Stimulated activated CD8-positive, alpha-beta memory T cell treated with anti-CD3 and anti-CD28 coated beads, Interleukin-2, amount 100 ng/mL, for 48 hours (primary cell): ENCODE measurements around the gene AFG1L.

ENCODE experiments used
- DNase-seq, 2 donors: peaks; one replicate each; pipeline ENCODE4 v3.0.0-alpha.2; 2020; ENCODE audit warnings: low read depth in 2 of 2

The AFG1L gene

DNA sequence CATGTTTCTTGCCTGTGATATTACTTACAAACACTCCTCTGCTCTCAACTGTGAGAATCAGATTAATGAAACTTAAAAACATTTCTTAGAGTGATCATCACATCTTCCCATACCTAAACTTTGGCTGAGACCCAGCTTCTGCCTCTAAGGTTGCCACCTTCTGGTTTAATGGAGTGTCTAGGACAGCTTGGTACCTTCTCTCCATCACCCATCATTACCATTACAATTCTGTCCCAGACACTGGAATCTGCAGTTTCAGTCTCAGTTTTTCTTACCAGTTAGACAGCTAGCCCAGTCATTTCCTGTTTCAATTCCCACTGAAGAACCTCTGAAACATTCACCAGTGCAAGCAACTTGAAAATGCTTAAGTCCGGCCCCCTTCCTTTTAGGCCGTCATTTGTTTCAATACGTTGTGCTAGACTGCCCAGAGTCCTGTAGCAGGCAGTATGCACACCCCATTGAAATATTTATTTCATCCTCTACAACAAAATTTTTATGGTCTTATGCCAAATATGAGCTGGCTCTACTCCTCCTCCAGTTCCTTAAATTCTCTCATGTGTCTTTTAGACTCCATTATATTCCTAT is 158.8 kb downstream of the AFG1L start:
- no peak for DNase-seq

DNA sequence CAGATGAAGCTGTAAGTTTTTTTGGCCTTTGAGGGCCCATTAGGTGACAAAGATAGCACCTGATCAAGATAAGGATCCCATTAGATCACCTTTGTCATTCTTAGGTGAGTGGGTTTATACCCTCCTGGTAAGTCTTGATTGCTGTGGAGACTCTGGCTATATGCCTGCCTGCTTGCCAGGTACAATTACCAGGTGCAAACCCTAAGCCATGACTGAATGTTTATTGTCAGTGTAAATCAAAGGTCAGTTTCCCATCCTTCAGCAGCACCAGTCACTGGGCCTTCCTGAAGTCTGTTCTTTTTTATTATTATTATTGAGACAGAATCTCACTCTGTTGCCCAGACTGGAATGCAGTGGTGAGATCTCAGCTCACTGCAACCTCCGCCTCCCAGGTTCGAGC is 159.5 kb downstream of the AFG1L start:
- DNase-seq, result no peak

DNA sequence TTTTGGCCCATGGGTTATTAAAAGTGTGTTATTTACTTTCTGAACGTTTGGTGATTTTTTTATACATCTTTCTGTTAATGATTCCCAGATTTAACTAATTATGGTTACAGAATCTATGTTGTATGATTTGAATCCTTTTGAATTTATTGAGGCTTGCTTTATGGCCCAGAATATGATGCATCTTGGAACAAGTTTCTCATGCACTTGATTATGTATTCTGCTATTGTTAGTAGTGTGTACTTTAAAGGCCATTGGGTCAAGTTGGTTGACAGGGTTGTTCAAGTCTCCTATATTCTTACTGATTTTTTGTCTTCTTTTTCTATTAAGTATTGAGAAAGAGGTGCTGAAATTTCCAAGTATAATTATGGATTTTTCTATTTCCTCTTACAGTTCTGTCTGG is 160.8 kb downstream of the AFG1L start:
- no peak for DNase-seq

DNA sequence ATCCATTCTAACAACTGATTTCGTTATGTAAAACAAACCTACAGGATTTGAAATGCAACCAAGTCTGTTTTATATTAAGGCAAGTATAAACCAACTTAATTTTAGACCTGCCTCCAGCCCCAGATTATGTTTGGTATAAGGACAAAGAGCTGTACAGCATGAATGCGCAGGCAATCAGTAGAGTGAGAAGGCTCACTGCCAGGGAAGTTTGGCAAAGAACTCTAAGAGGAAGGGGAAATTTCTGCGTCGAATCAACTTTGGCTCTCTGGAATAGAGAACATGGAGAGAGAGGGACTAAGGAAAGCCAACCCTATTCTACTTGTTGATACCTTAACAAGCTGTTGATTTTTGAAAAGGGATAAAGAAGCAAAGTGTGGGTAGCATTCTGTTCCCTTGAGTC is 168.9 kb downstream of the AFG1L start:
- no peak for DNase-seq

DNA sequence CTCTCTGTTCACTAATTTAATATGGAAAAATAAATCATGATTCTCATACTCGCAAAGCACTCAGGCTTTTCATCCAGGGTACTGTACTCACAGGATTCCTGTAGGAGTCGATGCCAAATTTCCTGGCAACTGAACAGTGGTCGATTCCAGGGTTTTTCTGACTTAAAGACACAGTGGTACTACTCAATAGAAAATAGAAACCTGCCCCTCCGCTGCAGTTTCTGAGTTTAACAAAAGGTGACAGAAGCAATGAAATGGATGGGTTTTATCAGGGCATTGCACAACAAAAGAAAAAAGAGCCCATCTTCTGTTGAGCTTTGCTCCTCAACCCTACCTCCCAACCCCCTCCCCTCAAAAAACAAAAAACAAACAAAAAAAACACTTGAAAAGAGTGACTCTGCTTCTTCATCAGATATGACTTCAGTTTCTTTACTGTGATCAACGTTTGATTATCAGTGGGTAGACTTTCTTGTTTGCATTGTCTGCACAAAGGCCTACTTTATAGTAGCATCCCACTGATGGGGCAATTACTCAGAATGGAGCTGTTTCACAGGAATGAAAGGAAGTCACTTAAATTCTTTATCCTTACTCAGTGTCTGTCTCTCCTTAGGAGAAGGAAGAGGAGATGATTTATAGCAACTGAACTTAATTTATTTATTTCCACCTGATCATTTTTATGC is 169.7 kb downstream of the AFG1L start:
- no peak for DNase-seq

DNA sequence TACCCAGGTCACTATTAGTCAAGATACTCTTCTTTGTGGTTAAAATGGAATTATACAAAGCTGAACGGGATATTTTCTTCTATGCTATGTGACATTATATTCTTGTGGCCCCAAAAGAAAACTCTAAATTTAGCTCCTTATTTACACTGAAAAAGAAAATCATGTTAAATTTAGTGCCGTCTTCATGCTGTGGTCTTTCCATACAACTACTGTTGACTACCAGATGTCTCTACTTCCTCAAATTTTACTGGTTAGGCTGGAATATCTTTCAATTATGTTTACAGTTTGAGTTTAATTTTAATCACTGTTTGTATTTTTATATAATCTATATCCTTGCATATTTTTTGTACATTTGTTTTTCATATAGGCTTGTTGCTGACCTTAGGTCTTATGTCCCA is 170.2 kb downstream of the AFG1L start:
- no peak for DNase-seq

DNA sequence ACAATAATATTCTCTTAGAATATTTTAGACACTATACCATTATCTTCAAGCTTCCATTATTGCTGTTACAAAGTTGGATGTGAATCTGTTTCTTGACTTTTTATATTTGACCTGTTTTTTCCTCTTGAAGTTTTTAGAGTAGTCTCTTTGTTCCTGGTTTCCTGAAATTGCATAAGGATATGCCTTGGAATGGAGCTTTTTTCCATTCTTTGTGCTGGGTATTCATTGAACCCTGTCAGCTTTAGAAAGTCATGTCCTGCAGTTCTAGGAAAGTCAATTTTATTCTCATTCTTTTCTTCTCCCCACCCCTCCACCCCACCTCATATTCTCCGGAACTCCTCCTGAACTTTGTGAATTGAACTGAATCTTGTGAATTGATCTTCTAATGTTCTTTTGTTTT is 173.5 kb downstream of the AFG1L start:
- DNase-seq, result no peak

DNA sequence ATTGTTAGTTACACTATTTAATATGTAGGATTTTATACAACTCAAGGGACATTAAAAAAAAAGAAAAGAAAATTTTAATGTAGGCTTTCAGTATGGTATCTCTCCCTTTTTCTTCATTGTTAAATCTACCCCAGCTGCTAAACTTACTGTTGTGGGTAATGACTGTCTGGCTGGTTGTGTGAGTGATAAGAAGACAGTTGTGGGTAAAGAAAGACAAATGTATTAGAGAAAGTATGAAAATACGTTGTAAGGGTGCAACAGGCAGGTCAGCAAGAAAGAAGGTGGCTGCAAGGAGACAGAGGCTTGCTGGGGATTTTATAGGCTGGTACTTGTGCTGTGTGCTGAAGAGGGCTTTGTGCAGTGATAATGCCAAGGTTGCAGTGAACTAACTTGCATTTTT is 174.5 kb downstream of the AFG1L start:
- no peak for DNase-seq

DNA sequence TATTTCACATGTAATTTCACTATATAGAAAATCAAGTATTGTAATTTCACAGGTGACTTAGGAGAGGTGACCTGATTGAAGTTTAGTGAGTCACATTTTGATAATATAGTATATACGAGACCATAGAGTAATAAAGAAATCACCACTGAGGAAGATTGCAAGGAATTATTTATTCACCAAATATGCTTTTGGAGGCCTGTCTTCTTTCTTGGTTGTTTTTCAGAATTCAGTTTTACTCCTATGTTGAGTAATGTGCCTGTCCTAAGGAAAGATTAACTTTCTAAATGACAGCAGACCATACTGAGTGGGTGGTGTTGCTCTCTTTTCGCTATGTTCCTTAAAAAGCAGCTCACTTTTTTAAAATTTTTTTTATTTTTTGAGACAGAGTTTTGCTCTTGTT is 178.3 kb downstream of the AFG1L start:
- DNase-seq, result no peak

DNA sequence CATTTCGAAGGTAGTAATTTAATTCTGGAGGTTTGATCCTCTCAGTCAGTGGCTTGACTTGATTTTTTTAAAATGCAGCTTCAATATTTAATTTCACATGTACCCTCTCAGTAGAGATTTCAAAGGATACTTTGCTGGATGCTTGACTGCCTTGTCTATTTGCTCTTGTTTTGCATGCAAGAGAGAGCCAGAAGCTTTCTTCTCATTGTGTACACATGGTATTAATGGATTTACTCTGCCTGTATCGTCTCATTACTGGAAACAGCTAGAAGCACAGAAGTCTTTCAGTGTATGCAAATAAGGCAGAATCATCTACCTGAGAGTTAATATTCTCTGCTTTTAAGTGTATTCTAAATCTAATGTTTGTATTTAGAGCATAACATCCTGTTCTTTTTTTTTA is 181.5 kb downstream of the AFG1L start:
- no peak for DNase-seq

DNA sequence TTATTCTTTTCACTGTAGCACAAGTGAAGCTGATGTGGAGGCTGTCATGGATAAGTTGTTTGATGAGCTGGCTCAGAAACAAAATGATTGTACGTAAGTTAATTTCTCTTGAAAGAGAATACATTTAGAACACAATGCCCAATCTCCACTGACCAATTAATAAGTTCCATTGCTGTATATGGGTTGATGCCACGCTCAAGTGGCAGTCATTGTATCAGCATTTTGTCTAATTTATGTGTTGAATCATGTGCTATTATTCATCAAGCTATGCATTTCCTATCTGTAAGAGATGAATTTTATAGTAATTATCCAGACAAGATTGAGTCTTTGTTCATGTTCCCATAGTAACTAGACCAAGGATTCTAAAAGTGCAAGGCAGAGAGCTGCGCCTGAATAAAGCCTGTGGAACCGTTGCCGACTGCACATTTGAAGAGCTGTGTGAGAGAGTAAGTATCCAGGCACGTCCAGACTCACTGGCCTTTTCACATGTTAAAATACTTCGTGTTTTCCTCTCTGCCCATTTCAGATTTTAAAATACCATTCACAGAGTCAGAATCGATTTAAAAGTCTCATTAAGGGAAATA is 182.1 kb downstream of the AFG1L start:
- no peak for DNase-seq

DNA sequence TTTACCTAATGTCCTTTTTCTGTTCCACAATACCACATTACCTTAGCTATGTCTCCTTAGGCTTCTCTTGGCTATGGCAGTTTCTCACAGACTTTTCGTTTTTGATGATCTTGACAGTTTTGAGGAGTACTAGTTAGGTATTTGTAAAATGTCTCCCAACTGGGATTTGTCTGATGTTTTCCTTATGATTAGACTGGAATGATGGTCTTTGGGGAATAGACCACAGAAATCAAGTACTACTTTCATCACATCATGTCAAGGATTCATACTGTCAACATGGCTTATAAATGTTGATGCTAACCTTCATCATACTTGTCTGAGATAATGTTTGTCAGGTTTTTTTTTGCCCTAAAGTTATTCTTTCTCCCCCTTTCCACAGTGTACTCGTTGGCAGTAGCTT is 187.7 kb downstream of the AFG1L start:
- no peak for DNase-seq

DNA sequence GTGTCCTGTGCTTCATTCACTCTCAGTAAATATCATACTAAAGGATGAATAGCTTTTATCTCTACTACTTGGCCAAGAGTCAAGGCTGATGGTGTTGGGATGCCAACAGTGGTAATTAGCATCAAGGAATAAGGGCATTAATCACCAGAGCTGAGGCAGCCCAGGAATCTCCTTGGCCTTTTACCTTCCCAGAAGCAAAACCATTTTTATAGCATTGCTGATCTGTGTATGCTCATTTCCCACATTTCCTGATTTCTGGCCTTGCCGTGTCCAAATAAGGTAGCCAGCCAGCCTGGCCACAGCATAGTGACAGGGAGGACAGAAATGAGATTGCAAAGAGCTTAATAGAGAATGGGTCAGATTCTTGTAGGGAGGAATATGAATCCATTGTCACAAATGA is 189.2 kb downstream of the AFG1L start:
- no peak for DNase-seq

DNA sequence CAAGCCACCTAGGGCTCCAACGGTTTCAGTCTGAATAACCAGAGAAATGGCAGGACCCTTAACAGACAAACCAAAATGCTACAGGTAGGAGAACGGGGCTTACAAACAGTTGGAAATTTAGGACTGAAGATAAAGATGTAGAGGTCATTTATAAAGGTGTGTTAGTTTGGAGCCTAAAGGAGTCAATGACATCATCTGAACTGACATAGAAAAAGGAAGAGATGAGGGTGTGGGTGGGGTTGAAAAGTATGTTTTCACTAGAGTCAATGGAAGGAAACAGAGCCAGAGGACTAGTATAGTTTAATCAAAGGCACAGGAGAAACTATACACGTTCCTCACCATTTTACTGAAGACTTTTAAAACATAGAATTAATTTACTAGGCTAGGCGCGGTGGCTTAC is 194.8 kb downstream of the AFG1L start:
- no peak for DNase-seq

DNA sequence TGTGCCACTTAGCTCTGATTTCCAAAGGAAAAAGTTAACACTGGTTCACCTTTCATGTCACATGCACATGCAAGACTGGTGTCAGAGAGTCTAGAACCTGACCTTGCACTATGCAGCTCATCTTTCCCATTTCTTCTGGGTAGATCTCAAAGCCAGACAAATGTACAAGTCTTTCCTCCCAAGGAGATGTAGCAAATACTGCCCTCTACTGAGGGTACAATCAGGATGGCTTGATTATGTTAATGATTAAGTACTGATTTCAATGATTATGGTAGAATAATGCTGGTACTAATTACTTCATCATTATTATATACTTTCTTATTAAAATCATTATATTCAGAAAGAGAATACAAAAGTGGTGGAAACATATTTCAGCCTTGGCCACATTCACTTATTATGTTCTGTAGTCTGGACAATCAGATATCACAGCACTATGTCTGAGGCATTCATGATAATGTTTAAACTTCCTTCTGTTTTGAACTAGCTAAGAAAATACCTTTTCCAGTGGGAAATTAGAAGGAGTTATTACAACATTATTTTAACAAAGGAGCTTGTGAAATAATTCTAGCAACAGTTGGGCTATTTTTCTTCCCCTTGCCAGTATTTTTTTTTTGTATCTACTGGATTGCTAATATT is 197.4 kb downstream of the AFG1L start:
- DNase-seq, result no peak

DNA sequence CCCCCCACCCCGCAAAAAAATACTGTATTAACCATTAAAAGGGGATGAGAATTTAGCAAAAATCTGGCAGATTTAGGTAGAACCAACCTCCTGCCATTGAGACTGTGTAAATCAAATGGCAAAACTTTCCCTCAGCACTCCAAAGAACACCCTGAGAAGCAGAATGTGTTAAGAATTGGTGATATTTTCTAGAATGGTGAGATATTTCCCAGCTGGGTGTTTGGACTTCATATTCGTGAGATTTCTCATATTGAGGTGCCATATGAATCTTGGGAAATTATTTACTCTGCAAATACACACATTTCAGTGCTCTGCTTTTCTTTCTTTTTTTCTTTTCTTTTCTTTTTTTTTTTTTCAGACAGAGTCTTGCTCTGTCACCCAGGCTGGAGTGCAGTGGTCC is 199.6 kb downstream of the AFG1L start:
- DNase-seq, result no peak

DNA sequence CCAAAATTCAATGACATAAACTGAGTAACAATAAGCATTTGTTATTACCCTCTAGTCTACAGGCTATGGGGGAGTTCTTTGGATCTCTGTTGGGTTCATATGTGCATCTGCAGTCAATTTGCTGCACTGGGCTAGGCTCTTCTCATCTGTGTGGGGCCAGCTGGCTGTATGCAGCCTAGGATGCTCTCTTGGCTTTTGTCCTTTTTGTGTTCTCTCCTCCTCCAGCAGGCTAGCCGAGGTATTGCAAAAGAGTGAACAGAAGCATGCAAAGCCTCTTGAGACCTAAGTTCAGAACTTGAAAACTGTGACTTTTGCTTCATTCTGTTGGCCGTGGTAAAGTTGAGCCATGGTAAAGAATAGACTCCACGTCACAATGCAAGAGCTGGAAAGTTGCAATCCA is 203.0 kb downstream of the AFG1L start:
- no peak for DNase-seq

DNA sequence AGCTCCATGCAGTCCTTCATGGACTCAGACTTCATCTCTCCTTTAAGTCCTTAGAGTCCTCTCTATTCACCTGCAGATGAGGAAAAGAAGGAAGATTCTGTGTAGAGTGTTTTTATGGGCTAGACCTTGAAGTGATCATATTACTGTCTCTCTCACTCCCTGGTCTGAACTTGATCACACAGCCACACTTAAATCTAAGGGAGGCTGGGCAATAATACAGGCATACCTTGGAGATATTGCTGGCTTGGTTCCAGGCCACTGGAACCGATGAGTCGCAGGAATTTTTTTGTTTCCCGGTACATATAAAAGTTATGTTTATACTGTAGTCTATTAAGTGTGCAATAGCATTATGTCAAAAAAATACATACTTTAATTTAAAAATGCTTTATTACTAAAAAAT is 206.7 kb downstream of the AFG1L start:
- DNase-seq, result no peak

DNA sequence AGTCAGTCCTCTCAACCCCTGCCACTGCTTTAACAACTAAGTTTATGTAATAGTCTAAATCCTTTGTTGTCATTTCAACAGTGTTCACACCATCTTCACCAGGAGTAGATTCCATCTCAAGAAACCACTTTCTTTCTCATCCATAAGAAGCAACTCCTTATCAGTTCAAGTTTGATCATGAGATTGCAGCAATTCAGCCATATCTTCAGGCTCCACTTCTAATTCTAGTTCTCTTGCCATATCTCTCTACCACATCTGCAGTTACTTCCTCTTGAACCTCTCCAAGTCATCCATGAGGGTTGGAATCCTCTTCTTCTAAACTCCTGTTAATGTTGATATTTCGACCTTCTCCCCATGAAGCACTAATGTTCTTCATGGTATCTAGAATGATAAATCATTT is 208.0 kb downstream of the AFG1L start:
- no peak for DNase-seq

DNA sequence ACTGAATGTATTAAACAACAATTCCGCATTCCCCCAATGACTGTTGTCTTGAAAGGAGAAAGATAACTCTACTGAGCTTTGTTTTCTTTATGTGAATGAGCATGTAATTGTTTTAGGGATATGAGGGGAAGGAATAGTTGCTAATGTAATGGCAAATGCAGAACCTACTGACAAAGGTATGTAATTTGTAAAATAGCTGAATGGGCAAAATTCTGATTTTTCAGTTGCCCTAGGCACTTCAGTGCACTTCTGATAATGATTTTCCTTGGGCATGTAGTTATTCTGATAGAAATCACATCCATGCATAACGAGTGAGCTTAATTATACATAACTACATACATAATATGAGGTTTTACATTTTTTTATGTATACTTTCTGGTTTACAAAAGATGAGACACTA is 212.5 kb downstream of the AFG1L start:
- DNase-seq, result no peak

DNA sequence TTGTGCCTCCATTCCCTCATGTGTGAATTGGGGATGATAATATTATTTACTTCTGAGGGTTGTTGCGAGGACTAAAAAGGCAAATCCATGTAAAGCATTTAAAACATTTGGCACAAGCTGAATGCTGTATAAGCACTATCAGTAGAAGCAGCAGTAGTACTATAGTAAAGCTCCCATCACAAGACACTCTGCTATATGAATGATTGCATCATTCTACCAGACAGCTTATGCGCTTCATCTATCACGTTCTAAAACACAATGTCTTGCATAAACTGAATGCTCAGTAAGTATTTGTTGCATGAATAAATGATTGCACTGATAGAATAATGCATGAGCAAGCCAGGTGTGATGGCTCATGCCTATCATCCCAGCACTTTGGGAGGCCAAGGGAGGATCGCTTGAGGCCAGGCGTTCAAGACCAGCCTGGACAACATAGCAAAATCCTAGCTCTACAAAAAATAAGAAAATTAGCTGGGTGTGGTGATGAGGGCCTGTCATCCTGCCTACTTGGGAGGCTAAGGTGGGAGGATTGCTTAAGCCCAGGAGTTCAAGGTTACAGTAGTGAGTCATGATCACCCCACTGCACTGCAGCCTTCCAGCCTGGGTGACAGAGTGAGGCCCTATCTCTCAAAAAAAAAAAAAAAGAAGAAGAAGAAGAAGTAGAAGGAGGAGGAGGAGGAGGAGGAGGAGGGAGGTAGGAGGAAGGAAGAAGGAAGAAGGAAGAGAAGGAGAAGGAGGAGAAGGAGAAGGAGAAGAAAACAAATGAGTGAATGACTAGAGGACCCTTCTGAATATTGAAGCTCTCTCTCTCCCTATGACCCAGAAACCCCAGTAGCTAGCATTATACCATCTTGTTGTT is 215.8 kb downstream of the AFG1L start:
- no peak for DNase-seq
